ENCODE data around the gene RNLS. TPM values are rescaled to one million over a fixed set of nuclear protein-coding genes. Genes with fewer than 3 reads are reported as not detected.

RNLS gene
- total RNA-seq, 1 donor from 2014 or later: 8.7 TPM

DNA sequence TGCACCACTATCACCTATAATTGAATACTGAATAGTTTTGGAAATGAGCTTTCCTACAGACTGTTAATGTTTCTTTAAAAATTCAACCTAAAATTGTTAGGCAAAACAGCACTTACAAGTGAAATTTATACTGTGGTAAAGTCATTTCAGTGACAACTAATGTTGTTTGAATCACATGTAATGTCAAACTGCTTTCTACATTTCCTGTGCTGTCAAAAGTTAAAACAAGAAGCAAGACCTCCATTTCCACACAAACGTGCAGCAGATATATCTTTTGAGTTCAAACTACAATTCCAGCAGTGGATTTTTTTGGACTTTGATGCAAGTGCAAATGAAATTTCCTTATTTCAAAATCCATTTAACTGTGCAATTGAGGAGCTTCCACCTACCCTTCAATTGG lies 199.8 kb downstream of the RNLS start:
- FAIRE-seq: no peak
- Histone ChIP-seq H3K36me3 (ENCODE audit: control insufficient read depth, insufficient read depth, low read length) (no peaks in the 10 kb centered on the region), H3K27me3 (ENCODE audit: control insufficient read depth, insufficient read depth, low read length) (no peaks in the 10 kb centered on the region), H3K4me3 (ENCODE audit: low read depth, low read length) (no peak overlapping the region)
- no peak for DNase-seq (ENCODE audit: low read depth)
- TF ChIP-seq, protein P1, sequence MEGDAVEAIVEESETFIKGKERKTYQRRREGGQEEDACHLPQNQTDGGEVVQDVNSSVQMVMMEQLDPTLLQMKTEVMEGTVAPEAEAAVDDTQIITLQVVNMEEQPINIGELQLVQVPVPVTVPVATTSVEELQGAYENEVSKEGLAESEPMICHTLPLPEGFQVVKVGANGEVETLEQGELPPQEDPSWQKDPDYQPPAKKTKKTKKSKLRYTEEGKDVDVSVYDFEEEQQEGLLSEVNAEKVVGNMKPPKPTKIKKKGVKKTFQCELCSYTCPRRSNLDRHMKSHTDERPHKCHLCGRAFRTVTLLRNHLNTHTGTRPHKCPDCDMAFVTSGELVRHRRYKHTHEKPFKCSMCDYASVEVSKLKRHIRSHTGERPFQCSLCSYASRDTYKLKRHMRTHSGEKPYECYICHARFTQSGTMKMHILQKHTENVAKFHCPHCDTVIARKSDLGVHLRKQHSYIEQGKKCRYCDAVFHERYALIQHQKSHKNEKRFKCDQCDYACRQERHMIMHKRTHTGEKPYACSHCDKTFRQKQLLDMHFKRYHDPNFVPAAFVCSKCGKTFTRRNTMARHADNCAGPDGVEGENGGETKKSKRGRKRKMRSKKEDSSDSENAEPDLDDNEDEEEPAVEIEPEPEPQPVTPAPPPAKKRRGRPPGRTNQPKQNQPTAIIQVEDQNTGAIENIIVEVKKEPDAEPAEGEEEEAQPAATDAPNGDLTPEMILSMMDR (IDR thresholded peaks at IDR 0.05; ENCODE audit: insufficient read depth, low read length, severe bottlenecking): no peak

DNA sequence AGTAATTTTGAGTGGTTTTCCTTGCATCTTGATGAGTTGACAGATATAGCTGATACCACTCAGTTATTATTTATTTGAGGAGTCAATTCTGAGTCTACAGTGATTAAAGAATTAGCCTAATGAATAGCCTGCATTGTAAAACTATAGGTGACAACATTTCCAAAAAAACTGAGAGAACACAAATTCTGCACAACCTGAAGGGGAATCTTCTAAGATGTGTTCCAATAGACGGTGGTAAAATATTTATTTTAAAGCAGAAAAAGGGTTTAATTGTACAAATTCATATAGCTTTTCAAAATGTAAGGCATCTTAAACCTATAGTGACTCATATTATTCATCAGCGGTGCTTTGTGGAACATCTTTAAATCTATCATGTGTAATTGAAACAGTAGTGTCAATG lies 200.4 kb downstream of the RNLS start:
- no peaks in the 10 kb centered on the region for H3K27me3 ChIP-seq (ENCODE audit: control insufficient read depth, insufficient read depth, low read length)
- no peaks in the 10 kb centered on the region for H3K36me3 ChIP-seq (ENCODE audit: control insufficient read depth, insufficient read depth, low read length)
- H3K4me3 ChIP-seq (ENCODE audit: low read depth, low read length): no peak overlapping the region
- TF ChIP-seq, protein P1 (IDR thresholded peaks at IDR 0.05; ENCODE audit: insufficient read depth, low read length, severe bottlenecking): no peak
- DNase-seq (ENCODE audit: low read depth) (no peak), FAIRE-seq (no peak)

DNA sequence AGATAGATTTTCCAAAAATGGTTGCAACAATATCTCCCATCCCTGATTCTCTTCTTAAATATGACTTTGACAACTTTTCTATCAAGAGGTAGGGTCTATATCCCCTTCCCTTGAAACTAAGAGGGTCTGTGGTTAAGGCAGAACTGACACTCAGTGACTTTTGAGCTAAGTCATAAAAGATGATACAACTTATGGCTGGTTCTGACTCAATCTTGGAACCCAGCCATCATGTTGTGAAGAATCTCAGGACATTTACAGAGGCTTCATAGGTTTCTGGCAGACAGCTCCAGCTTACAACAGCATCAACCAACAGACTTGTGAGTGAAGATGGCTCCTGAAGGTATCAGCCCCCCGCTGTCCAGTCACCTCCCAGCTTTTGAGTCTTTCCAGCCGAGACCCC lies 203.5 kb downstream of the RNLS start:
- TF ChIP-seq, protein P1 (IDR thresholded peaks at IDR 0.05; ENCODE audit: insufficient read depth, low read length, severe bottlenecking): no peak
- no peaks in the 10 kb centered on the region for H3K36me3 ChIP-seq (ENCODE audit: control insufficient read depth, insufficient read depth, low read length)
- no peaks in the 10 kb centered on the region for H3K27me3 ChIP-seq (ENCODE audit: control insufficient read depth, insufficient read depth, low read length)
- FAIRE-seq (no peak), DNase-seq (ENCODE audit: low read depth) (peak; percentile 62)
- H3K4me3 ChIP-seq (ENCODE audit: low read depth, low read length): no peak overlapping the region

DNA sequence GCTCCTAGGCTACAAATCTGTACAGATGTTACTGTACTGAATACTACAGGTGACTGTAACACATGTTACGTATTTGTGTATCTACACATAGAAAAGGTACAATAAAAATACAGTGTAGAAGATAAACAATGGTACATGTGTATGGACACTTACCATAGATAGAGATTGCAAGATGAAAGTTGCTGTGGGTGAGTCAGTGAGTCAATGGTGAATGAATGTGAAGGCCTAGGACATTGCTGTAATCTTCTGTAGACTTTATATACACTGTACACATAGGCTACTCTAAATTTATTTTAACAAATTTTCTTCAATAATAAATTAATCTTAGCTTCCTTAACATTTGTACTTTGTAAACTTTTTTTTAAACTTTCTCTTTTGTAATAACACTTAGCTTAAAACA lies 205.6 kb downstream of the RNLS start:
- no peak for DNase-seq (ENCODE audit: low read depth)
- no peak for FAIRE-seq
- Histone ChIP-seq H3K27me3 (ENCODE audit: control insufficient read depth, insufficient read depth, low read length) (no peaks in the 10 kb centered on the region), H3K36me3 (ENCODE audit: control insufficient read depth, insufficient read depth, low read length) (no peaks in the 10 kb centered on the region), H3K4me3 (ENCODE audit: low read depth, low read length) (no peak overlapping the region)
- TF ChIP-seq, protein P1 (IDR thresholded peaks at IDR 0.05; ENCODE audit: insufficient read depth, low read length, severe bottlenecking): no peak

DNA sequence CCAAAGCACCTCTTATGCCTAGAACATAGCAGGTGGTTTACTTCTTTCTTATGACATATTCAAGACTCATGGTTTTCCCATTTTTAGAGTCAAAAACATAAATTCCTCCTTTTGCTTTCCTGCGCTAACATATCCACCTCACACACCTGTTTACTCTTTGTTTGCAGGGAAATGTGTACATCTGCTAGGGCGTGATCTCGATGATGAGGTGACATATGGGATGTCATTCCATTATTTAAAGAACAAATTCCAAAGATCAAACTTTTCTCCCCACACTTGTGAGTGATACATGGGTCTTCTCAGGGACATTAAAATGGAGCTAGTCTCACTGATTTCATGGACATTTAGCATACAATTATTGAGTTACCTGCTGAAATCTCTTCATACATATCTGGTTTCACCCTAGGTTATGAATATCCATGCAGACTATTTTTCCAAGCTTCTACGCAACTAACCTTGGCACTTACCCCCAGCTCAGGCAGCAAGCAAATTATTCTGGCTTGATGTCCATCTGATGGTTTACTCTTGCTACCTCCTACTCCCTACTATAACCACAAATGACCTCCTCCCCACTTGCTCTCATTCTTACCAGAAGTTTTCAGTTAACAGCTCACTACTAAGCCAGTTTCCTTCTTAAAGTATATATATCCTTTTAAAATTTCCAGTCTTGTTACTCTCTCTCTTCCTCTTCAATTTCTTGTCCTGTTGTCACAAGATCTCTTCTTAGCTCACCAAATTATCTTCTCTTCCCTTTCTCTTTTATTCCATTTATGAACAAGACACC lies 208.5 kb downstream of the RNLS start:
- Histone ChIP-seq H3K4me3 (ENCODE audit: low read depth, low read length) (no peak overlapping the region), H3K36me3 (ENCODE audit: control insufficient read depth, insufficient read depth, low read length) (no peaks in the 10 kb centered on the region), H3K27me3 (ENCODE audit: control insufficient read depth, insufficient read depth, low read length) (no peaks in the 10 kb centered on the region)
- FAIRE-seq: no peak
- TF ChIP-seq, protein P1 (IDR thresholded peaks at IDR 0.05; ENCODE audit: insufficient read depth, low read length, severe bottlenecking): no peak
- no peak for DNase-seq (ENCODE audit: low read depth)
